GM19238 (cell line): ENCODE measurements around the gene CPXM1.

Experiments used
- DNase-seq: peaks from one replicate; pipeline ENCODE4 v3.0.0; 2011; ENCODE audit warnings: low spot score; ENCODE audit not compliant: insufficient read length

Gene CPXM1

DNA sequence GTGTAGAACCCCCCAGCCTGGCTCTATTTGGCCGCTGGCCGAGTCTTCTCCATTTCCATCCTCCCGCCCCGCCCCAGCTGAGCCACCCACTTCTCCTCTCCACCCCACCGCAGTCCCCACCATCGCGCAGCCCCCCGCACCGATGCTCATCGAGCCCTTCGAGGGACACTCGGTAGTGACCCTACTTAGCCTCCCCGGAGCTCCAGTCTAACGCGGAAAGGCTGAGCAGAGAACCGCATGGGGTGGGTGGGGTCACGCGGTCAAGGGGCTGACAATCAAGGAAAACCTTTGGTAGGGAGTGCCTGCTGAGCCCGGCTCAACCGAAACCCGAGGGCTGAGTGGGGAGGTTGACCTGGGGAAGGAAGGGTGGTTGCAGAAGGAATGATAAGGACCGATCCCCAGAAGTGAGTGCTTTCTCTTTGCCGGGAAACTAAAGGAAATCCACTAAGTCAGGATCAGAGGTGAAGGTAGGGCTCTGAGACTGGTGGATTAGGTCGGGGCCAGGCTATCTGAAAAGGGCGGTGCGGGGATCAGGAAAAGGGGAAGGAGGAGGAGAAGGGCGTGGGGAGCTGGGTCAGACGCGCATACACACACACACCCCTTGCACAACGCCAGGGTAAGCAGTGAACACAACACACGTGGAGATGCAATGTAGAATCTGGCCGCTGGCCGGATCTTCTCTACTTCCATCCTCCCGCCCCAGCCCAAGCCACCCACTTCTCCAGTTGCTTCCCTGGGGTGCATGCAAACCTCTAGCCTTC is 49.8 kb downstream of the CPXM1 start:
- DNase-seq: no peak

DNA sequence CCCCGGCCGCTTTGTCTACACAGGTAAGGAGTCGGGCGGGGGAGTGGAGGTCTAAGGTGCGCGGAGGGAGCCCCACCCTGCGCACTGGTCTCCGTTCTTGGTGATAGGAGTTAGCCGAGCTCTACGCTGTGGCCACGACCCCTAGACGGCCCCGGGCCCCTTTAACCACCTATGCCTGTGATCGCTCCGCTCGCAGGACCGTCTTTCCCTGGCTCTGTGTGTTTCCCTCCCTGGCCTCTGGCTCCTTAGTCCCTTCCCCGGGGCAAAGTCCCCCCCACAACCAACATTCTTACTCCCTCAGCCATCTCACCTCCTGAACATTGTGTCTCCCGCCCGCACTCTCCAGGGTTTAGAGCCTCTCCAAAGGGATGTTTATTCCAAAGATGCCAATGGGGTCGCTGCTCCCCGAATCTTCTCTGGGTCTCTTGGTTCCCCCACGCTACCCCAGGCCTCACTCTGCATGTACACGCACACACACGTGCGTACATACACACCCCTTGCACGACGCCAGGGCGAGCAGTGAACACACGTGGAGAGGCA is 50.4 kb downstream of the CPXM1 start:
- no peak for DNase-seq

DNA sequence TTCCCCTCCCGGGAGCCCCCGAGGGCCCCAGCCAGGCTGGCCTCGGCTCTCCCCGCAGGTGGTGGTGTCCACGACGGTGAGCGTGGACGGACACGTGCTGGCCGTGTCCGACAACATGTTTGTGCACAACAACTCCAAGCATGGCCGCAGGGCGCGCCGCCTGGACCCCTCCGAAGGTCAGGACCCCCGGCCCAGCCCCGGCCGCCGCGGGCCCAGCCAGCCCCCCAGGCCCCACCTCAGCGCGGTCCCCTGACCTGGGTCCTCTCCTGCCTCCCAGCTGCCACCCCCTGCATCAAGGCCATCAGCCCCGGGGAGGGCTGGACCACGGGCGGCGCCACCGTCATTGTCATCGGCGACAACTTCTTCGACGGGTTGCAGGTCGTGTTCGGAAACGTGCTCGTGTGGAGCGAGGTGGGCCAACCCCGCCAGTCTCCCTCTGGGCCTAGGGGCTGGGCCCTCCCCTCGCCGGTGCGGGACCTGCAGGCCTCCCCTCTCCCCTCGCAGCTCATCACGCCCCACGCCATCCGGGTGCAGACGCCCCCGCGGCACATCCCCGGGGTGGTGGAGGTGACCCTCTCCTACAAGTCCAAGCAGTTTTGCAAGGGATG is 51.0 kb downstream of the CPXM1 start:
- DNase-seq: no peak

DNA sequence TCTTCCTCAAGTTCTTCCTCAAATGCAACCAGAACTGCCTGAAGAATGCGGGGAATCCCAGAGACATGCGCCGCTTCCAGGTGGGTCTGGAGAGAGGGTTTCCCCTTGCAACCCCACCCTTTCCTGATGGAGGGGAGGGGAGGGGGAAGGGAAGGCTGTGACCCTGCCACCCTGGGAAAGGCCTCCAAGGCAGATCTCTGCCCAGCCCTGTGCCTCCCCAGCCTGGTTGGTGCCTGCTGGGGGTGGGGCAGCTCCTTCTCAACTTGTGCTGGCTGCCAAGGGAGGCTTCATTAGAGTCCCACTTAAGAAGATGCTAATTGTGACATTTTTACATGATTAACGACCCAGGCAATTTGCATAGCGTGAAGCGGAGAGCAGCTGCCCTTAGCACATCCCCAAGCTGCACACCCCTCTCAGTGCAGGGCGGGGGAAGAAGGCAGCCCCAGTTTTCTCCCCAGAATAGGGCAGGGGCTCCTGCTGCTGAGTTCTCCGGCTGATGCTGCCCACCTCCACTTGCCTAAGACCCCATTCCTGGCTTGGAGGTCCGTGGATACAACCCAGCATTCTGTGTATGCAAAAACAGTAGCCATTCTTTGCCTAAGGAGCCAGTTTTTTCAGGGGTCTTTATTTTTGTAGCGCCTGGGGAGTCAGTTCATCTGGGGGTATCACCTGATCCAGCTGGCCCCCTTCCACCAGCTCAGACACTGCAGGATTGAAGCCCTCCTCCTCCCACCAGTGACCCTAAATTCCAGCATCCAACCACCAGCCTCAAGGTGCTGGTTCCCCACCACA is 51.7 kb downstream of the CPXM1 start:
- DNase-seq: no peak

DNA sequence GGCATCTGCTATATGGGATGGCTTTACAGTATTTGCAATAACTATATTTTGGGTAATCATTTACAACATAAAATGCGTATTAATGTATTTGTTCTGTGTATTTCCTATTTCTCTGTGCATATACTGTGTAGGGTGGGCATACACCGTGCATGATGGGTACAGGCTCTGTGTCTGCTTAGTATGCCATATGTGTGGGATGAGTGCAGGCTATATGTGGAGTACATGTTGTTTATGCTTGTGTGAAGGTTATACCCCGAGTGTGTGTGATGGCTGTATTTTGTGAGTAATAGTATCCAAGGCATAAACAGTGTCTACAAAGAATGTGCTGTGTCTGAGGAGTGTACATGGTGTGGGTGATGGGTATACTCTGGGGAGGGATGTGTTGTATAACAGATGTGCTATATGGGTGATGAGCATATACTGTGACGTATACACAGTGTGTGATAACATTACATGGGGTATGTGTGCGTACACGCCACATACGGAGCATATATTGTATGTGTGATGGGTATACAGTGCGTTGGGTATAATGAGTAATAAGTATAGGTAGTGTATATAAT is 52.7 kb downstream of the CPXM1 start:
- DNase-seq: no peak

DNA sequence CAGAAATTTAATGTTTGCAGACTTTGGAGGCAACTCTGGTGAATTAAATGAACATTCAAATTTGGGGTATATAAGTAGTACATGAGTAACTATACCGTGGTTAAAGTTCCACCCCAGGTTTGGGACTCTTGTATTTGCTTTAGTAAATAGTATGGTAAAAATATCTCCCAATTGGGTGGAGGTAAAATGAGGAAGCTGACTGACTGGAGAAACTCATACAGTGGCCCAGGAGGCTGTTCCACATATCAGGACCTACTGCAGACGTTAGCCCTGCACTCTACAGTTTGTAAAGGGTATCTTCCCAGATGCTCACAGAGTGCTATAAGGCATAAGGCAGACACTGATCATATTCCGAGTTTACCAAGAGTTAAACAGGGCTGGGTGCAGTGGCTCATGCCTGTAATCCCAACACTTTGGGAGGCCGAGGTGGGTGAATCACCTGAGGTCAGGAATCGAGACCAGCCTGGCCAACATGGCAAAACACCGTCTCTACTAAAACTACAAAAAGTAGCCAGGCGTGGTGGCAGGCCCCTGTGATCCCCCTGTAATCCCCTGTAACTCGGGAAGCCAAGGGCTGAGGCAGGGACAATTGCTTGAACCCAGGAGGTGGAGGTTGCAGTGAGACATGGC is 53.7 kb downstream of the CPXM1 start:
- DNase-seq: no peak

DNA sequence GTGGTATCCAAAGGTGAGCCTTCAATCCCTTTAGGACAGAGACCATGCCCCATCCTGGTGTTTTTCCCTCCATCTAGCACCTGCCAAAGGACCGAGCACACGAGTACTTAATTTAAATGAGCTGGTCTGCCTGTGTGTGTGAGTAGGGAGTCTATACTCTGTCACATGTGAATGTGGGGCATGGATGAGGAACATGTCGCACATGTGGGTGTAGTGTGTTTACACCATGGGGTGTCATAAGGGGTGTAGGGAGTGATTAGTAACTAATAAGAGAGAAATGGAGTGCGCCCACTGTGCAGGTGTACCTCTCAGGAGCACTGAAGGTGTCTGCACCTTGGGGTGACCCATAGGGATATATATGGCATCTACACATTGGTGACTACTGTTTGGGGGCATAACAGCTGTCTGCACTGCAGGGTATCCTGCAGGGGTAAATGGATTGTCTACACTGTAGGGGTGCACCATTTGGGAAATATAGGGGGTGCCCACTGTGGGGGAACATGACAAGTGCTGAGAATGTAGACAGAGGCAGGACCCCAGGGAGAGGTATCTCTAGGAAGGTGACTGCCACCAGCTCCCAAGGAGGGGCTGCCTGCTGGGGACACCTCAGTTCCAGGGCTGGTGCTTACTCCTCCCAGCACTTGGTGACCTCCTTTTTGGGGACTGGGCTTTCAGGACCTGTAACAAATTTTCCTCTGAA is 54.3 kb downstream of the CPXM1 start:
- DNase-seq: no peak

DNA sequence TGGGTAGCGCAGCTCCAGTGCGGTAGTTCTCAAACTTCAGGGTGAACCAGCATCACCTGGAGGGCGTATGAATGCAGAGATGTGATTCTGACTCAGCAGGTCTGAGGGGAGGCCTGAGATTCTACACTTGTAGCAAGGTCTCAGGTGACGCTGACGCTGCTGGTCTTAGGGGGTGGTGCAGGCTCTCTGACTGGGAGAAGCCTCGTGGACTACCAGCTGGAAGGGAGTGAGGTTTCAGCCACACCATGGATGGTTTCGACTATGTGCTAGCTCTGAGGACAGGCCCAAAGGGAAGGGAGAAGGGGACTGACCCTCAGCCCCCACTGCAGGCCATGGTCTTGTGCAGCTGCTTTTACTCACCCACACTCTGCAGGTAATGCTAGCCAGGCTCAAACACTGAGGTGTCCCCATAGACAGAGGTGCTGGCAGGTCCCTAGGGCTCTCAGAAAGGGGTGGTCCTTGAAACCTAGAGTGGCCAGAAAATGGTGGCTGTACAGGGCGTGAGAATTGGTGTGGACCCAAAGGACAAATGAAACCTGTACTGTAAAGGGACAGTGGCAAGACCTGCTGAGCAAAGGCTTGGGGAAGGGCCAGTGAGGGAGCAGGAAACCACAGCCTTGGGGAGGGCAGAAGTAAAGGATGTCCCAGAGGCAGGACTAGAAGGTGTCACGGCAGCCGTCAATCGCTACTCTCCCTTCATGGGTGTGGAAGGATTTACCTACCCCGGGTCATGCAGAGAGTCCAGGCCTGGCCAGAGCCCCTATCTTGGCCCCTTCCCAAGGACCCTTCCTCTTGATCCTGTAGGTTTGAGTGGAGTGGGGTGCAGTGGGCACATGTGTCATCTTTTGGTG is 55.1 kb downstream of the CPXM1 start:
- no peak for DNase-seq
